SHP77 treated with DMSO at 0.1 percent for 48 hours (cell line): ENCODE measurements around the gene KMT2B.

Source experiments
- DNase-seq: peaks from one replicate; lab custom pipeline; 2025; lab: John Stamatoyannopoulos, UW

The KMT2B gene

GRCh38 chr19:35777961-35778360 lies 60.2 kb downstream of the KMT2B start:
- DNase-seq, result no peak

DNA sequence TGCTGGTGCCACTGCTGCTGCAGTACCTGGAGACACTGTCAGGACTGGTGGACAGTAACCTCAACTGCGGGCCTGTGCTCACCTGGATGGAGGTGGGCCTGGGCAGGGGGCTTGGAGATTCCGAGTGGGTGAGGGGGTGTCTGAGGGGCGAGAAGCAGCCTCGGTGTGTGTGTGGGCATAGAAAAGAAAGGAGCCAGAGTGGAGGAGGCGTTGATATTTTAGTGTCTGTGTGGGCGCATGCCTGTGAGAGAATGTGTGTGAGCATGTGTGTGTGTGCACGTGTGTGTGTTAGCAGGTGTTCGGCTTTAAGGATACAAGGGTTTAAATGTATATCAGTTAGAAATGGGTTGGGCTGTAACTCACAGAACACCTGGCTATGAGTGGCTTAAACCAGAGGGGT lies 61.2 kb downstream of the KMT2B start:
- no peak for DNase-seq

DNA sequence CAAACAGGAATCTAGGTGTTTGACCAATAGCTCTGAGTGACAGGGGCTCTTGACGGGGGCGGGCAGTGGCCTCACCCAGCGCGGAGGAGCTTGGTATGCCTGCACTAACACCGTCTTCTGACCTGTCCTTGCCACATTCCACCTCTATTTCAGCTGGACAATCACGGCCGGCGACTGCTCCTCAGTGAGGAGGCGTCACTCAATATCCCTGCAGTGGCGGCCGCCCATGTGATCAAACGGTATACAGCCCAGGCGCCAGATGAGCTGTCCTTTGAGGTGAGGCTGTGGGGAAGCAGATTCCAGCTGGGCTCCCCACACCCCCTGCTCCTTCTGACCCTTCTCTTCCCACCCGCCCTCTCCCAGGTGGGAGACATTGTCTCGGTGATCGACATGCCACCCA lies 62.3 kb downstream of the KMT2B start:
- DNase-seq, result no peak

- no peak for DNase-seq
Observed at GRCh38 chr19:35780717-35781116, 62.9 kb downstream of the KMT2B start.

GRCh38 chr19:35781650-35782049 lies 63.8 kb downstream of the KMT2B start:
- no peak for DNase-seq

DNA sequence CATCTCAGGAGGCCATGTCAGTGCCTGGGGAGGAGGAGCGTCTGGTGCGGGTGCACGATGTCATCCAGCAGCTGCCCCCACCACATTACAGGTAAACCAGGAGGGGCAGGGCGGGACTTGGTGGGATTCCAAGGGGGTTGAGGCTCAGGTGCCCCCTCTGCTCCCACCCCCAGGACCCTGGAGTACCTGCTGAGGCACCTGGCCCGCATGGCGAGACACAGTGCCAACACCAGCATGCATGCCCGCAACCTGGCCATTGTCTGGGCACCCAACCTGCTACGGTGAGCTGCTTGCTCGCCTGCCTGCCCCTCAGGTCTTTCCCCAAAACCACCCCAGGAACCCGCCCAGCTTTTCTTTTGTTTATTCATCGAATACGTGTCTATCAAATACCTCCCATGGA lies 64.8 kb downstream of the KMT2B start:
- DNase-seq, result no peak

- no peak for DNase-seq
Observed at GRCh38 chr19:35783469-35784434, 65.9 kb downstream of the KMT2B start.

DNA sequence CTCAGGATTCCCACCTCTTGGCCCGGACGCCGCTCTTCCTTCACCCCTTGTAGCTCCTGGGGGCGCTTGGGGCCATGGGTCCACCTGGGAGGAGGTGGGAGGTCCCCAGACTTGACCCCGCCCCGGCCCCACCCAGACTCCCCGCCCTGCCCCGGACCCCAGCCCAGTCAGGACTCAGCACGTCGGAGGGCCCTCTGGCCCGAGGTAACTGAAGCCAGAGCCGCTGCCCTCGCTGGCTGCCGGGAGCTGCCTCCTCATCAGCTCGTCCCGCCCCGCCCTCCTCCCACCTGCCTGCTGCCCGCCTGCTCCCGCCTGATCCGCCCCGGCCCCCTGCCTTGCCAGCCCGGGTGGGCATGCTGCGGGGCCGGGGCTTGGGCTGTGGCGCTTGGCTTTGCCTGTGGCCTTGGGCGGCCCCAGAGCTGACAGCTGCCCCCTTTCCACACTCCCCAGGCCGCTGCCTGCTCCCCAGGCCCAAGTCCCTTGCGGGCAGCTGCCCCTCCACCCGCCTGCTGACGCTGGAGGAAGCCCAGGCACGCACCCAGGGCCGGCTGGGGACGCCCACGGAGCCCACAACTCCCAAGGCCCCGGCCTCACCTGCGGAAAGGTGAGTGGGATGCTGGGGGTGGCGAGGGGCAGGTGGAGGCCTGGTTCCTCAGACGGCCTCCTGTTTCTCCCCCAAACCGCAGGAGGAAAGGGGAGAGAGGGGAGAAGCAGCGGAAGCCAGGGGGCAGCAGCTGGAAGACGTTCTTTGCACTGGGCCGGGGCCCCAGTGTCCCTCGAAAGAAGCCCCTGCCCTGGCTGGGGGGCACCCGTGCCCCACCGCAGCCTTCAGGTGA lies 66.9 kb downstream of the KMT2B start:
- no peak for DNase-seq

DNA sequence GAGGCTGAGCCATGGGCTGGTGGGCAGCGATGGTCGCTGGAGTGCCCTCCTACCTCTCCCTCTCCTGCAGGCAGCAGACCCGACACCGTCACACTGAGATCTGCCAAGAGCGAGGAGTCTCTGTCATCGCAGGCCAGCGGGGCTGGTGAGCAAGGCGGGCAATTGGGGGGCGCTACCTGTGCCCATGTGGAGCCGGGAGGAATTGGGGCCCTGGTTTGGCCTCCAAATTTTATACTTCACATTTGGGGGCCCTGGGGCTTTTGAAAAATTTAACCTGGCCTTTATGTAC lies 67.5 kb downstream of the KMT2B start:
- no peak for DNase-seq

GRCh38 chr19:35786299-35787160 lies 68.7 kb downstream of the KMT2B start:
- no peak for DNase-seq

DNA sequence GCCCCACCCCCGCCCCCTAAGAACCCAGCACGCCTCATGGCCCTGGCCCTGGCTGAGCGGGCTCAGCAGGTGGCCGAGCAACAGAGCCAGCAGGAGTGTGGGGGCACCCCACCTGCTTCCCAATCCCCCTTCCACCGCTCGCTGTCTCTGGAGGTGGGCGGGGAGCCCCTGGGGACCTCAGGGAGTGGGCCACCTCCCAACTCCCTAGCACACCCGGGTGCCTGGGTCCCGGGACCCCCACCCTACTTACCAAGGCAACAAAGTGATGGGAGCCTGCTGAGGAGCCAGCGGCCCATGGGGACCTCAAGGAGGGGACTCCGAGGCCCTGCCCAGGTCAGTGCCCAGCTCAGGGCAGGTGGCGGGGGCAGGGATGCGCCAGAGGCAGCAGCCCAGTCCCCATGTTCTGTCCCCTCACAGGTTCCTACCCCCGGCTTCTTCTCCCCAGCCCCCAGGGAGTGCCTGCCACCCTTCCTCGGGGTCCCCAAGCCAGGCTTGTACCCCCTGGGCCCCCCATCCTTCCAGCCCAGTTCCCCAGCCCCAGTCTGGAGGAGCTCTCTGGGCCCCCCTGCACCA lies 69.5 kb downstream of the KMT2B start:
- DNase-seq, result no peak
